Type B pancreatic cell (in vitro differentiated cells): ENCODE results near the gene MLX. TPM values are rescaled to one million over a fixed set of nuclear protein-coding genes. Genes with fewer than 3 reads are reported as not detected.

Experiments
- DNase-seq: peaks from one replicate; pipeline ENCODE4 v3.0.0; 2021; ENCODE audit warnings: mixed read lengths; ENCODE audit not compliant: unreplicated experiment; ENCODE audit errors: extremely low spot score
- H3K27ac Mint-ChIP-seq: 2 replicates; pipeline ENCODE4 v1.8.0; 2021; ENCODE audit warnings: mild to moderate bottlenecking, mixed read lengths
- H3K27me3 Mint-ChIP-seq: 2 replicates; pipeline ENCODE4 v1.8.0; 2021; ENCODE audit warnings: mixed read lengths
- H3K36me3 Mint-ChIP-seq: 2 replicates; pipeline ENCODE4 v1.8.0; 2021; ENCODE audit warnings: mixed read lengths
- H3K4me1 Mint-ChIP-seq: one replicate; pipeline ENCODE4 v1.8.0; 2021; ENCODE audit warnings: mixed read lengths; ENCODE audit not compliant: unreplicated experiment
- H3K4me3 Mint-ChIP-seq: 2 replicates; pipeline ENCODE4 v1.8.0; 2021; ENCODE audit warnings: mild to moderate bottlenecking, mixed read lengths
- H3K9me3 Mint-ChIP-seq: 2 replicates; pipeline ENCODE4 v1.8.0; 2021; ENCODE audit warnings: mixed read lengths
- total RNA-seq: library from RNA; stranded (reverse); gene quantifications from 2 replicates; pipeline ENCODE4 v1.2.1, GENCODE V29; 2021; ENCODE audit warnings: low replicate concordance
- TF ChIP-seq, protein P1 (sequence below): fragments of 200-600 bp; sonication (generic); conservative IDR thresholded peaks from 2 replicates; pipeline ENCODE4 v1.5.0; 2021; ENCODE audit warnings: antibody characterized with exemption, mild to moderate bottlenecking

Gene MLX
- total RNA-seq, 1 donor from 2014 or later, result 32.3 TPM

DNA sequence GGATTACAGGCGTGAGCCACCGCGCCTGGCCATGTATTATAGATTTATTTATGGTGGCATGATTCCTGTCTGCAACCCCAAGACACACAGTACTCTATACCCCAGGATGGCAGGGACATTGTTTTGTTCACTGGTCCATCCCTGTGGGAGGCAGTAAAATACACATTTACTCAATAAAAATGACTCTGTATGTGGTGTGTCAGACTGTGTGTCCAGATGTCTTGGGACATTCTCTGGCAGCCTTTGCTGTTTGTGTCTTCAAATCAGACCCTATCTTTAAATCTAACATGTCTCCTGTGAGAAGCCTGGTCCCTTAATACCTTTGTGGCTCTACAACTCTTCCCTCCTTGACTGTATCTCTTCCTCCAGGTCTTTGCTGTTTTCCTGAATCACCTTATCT, 6.7 kb upstream of the MLX start:
- Mint-ChIP-seq H3K27me3 (no peaks in the 10 kb centered on the region), H3K27ac (peak overlapping the region; percentile 59), H3K4me1 (peaks cover 25% of the 10 kb centered on the region), H3K36me3 (peaks cover 3% of the 10 kb centered on the region), H3K4me3 (peak overlapping the region; percentile 81), H3K9me3 (no peaks in the 10 kb centered on the region)
- TF ChIP-seq, protein P1, sequence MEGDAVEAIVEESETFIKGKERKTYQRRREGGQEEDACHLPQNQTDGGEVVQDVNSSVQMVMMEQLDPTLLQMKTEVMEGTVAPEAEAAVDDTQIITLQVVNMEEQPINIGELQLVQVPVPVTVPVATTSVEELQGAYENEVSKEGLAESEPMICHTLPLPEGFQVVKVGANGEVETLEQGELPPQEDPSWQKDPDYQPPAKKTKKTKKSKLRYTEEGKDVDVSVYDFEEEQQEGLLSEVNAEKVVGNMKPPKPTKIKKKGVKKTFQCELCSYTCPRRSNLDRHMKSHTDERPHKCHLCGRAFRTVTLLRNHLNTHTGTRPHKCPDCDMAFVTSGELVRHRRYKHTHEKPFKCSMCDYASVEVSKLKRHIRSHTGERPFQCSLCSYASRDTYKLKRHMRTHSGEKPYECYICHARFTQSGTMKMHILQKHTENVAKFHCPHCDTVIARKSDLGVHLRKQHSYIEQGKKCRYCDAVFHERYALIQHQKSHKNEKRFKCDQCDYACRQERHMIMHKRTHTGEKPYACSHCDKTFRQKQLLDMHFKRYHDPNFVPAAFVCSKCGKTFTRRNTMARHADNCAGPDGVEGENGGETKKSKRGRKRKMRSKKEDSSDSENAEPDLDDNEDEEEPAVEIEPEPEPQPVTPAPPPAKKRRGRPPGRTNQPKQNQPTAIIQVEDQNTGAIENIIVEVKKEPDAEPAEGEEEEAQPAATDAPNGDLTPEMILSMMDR, result no peak
- DNase-seq, result no peak

DNA sequence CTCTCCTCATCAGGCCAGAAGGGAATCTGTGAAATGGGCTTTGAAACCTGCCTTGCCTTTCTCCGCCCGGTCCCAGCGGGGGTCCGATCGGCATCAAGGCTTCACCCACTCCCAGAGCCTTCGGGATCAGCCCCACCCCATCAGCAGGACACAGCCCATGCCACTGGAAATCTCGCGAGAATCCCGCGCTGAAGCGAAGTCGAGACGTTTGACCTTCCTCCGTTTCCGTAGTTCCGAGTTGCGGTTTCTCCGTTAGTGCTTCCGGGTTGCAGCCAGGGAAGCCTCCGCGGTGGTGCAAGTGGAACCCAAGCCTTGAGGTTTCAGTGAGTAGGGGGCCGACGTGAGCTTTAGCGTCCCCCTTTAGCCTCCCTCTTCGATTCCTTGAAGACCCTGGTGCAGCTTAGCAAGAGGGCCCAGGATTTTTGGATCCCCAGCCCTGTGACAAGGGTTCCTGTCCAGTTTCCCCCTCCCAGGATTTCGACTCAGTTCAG, 5.0 kb upstream of the MLX start, which contains the start of gene COASY:
Gene COASY (plus strand): TSS at position 252 of the 491 bp plus-strand sequence. CDS start 475 bp downstream, outside the sequence.
- TF ChIP-seq, protein P1, result no peak
- Mint-ChIP-seq H3K4me3 (peak within 1 kb of the TSS; percentile 92), H3K27me3 (no peaks in the 10 kb centered on the region), H3K36me3 (peaks cover 3% of the 10 kb centered on the region), H3K4me1 (peaks cover 23% of the 10 kb centered on the region), H3K9me3 (no peaks in the 10 kb centered on the region), H3K27ac (peak within 1 kb of the TSS; percentile 88)
- DNase-seq, result peak; percentile 95

DNA sequence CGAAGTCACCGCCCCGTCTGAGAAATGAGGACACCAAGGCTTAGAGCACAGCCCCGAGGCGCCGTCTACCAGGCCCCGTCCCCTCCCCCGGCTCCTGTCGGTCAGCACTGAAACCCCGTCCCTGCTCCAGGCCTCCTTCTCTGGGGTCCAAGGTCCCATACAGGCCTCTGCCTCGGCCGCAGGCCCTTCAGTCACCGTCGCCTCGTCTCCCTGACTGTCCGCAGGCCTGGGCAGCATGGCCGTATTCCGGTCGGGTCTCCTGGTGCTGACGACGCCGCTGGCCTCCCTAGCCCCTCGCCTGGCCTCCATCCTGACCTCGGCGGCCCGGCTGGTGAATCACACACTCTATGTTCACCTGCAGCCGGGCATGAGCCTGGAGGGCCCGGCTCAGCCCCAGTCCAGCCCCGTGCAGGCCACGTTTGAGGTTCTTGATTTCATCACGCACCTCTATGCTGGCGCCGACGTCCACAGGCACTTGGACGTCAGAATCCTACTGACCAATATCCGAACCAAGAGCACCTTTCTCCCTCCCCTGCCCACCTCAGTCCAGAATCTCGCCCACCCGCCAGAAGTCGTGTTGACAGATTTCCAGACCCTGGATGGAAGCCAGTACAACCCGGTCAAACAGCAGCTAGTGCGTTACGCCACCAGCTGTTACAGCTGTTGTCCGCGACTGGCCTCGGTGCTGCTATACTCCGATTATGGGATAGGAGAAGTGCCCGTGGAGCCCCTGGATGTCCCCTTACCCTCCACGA, 4.3 kb upstream of the MLX start:
- peak overlapping the region; percentile 88 for H3K27ac Mint-ChIP-seq
- peak overlapping the region; percentile 92 for H3K4me3 Mint-ChIP-seq
- H3K36me3 Mint-ChIP-seq, result peaks cover 4% of the 10 kb centered on the region
- TF ChIP-seq, protein P1, result no peak
- H3K27me3 Mint-ChIP-seq, result no peaks in the 10 kb centered on the region
- DNase-seq, result no peak
- H3K9me3 Mint-ChIP-seq, result no peaks in the 10 kb centered on the region
- peaks cover 21% of the 10 kb centered on the region for H3K4me1 Mint-ChIP-seq

DNA sequence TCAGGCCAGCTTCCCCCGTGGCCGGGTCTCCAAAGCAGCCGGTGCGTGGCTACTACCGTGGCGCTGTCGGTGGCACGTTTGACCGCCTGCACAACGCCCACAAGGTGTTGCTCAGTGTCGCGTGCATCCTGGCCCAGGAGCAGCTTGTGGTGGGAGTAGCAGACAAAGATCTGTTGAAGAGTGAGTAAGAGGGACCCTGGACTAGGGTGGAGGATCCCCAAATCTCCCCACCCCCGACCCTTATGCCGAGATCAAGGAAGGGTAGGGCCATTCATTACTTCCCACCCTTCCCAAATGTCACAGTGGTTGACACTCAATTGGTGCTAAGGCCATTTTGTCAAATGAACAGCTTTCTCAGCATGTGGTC, 3.8 kb upstream of the MLX start:
- Mint-ChIP-seq H3K4me3 (peak overlapping the region; percentile 92), H3K27ac (peak overlapping the region; percentile 88), H3K4me1 (peaks cover 24% of the 10 kb centered on the region), H3K27me3 (no peaks in the 10 kb centered on the region), H3K9me3 (no peaks in the 10 kb centered on the region), H3K36me3 (peaks cover 7% of the 10 kb centered on the region)
- DNase-seq, result no peak
- TF ChIP-seq, protein P1, result no peak

DNA sequence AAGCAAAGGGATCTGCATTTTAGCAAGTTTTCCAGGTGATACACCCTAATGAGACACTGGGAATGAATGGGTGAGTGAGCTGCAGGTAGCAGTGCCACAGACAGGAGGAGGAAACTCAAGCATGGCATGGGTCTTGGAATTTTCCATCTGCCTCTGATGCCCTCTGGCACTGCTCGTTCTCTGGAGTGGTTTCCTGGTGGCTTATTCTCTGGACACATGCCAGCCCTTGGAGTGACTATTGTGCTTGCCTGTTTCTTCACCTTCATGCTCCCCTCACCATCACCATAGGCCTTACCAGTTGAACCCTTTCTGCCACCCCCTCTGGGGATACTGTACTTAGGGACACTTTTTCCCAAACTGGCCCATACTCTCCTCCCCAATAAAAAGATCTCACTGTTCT, 3.4 kb upstream of the MLX start:
- Mint-ChIP-seq H3K9me3 (no peaks in the 10 kb centered on the region), H3K4me1 (peaks cover 24% of the 10 kb centered on the region), H3K27me3 (no peaks in the 10 kb centered on the region), H3K27ac (no peak overlapping the region), H3K4me3 (peak overlapping the region; percentile 92), H3K36me3 (peaks cover 7% of the 10 kb centered on the region)
- DNase-seq, result no peak
- TF ChIP-seq, protein P1, result no peak
